Tibial nerve (tissue), 4 donors: ENCODE results near the gene PIGN. TPM values are rescaled to one million over a fixed set of nuclear protein-coding genes. Genes with fewer than 3 reads are reported as not detected.

ENCODE experiments used
- DNase-seq, 2 donors: peaks; one replicate each; pipeline ENCODE4 v3.0.0-alpha.2; 2019; ENCODE audit warnings: low spot score in 2 of 2
- H3K27ac ChIP-seq, 4 donors: fragments of 200-600 bp; sonication (generic) in 3 of 4; one replicate each; pipeline ENCODE4 v1.5.1; 2017 to 2019; ENCODE audit warnings: mild to moderate bottlenecking in 1 of 4
- H3K27me3 ChIP-seq, 2 donors: fragments of 200-600 bp; sonication (generic) in 1 of 2; one replicate each; pipeline versions ENCODE4 v1.5.1 to v1.6.0; 2017 to 2019
- H3K36me3 ChIP-seq, 3 donors: fragments of 200-600 bp; sonication (generic); one replicate each; pipeline ENCODE4 v1.5.1; 2018 to 2019
- H3K4me1 ChIP-seq, 4 donors: fragments of 200-600 bp; sonication (generic) in 3 of 4; one replicate each; pipeline ENCODE4 v1.5.1; 2017 to 2019
- H3K4me3 ChIP-seq, 4 donors: fragments of 200-600 bp; sonication (generic) in 3 of 4; one replicate each; pipeline ENCODE4 v1.5.1; 2017 to 2019; ENCODE audit warnings: mild to moderate bottlenecking in 1 of 4, moderate library complexity in 1 of 4
- H3K9me3 ChIP-seq, 4 donors: fragments of 200-600 bp; sonication (generic) in 3 of 4; one replicate each; pipeline ENCODE4 v1.5.1; 2017 to 2019
- EP300 ChIP-seq, 2 donors: sonication (generic); formaldehyde crosslinking; IDR thresholded peaks; one replicate each; pipeline ENCODE4 v1.6.1; 2017; ENCODE audit warnings: antibody characterized with exemption in 2 of 2, mild to moderate bottlenecking in 1 of 2
- POLR2A ChIP-seq, 2 donors: fragments of 450-650 bp; IDR thresholded peaks; one replicate each; pipeline ENCODE4 v1.6.1; 2017; ENCODE audit warnings: antibody characterized with exemption in 2 of 2, mild to moderate bottlenecking in 2 of 2, moderate library complexity in 2 of 2
- WGBS, 2 donors: methylation state at CpG; one replicate each; pipeline ENCODE4 v1.1.5; 2018; 5-methylcytosine and 5-hydroxymethylcytosine counted together
- total RNA-seq, 4 donors: library from RNA; depleted of rRNA; stranded (reverse); fragments of >200 nt; gene quantifications; one replicate each; pipeline ENCODE4 v1.1.0, GENCODE V29; 2016
- TF ChIP-seq, protein P1 (sequence below), 5 experiments: fragments of 200-600 bp in 3 of 5; fragments of 450-650 bp in 2 of 5; sonication (generic) in 3 of 5; IDR thresholded peaks; one replicate each; pipeline ENCODE4 v1.5.1; 2016 to 2019; ENCODE audit warnings: antibody characterized with exemption in 5 of 5, mild to moderate bottlenecking in 3 of 5, moderate library complexity in 2 of 5

Gene PIGN
- total RNA-seq, 4 donors from 2014 or later = 24.9 to 40.0 (median 32.5) TPM

GRCh38 chr18:62214790-62215189 is 27.9 kb upstream of the PIGN start:
- H3K27ac ChIP-seq = no peak overlapping the region
- H3K36me3 ChIP-seq = peaks cover 0 to 26% (median 3%) of the 10 kb centered on the region in 3 donors
- 79 to 84% methylated on average over 1 of the region's 1 CpG for WGBS, 2 donors
- H3K27me3 ChIP-seq = no peaks in the 10 kb centered on the region
- DNase-seq = no peak
- H3K4me1 ChIP-seq = no peaks in the 10 kb centered on the region
- peaks cover 0 to under 1% (median 0%) of the 10 kb centered on the region in 4 donors for H3K9me3 ChIP-seq
- no peak for TF ChIP-seq POLR2A (IDR thresholded peaks at IDR 0.05)
- TF ChIP-seq, protein P1, sequence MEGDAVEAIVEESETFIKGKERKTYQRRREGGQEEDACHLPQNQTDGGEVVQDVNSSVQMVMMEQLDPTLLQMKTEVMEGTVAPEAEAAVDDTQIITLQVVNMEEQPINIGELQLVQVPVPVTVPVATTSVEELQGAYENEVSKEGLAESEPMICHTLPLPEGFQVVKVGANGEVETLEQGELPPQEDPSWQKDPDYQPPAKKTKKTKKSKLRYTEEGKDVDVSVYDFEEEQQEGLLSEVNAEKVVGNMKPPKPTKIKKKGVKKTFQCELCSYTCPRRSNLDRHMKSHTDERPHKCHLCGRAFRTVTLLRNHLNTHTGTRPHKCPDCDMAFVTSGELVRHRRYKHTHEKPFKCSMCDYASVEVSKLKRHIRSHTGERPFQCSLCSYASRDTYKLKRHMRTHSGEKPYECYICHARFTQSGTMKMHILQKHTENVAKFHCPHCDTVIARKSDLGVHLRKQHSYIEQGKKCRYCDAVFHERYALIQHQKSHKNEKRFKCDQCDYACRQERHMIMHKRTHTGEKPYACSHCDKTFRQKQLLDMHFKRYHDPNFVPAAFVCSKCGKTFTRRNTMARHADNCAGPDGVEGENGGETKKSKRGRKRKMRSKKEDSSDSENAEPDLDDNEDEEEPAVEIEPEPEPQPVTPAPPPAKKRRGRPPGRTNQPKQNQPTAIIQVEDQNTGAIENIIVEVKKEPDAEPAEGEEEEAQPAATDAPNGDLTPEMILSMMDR (IDR thresholded peaks at IDR 0.05) = no peak
- TF ChIP-seq EP300 (IDR thresholded peaks at IDR 0.05) = no peak
- H3K4me3 ChIP-seq = no peak overlapping the region

GRCh38 chr18:62211325-62211828 is 24.5 kb upstream of the PIGN start:
- TF ChIP-seq POLR2A (IDR thresholded peaks at IDR 0.05) (no peak), EP300 (IDR thresholded peaks at IDR 0.05) (no peak)
- TF ChIP-seq, protein P1 (IDR thresholded peaks at IDR 0.05) = no peak
- peaks cover 0 to 26% (median 3%) of the 10 kb centered on the region in 3 donors for H3K36me3 ChIP-seq
- DNase-seq = no peak
- H3K9me3 ChIP-seq = peaks cover 0 to 3% (median 0%) of the 10 kb centered on the region in 4 donors
- no peak overlapping the region for H3K27ac ChIP-seq
- peaks cover 0 to 4% (median 0%) of the 10 kb centered on the region in 4 donors for H3K4me1 ChIP-seq
- no peaks in the 10 kb centered on the region for H3K27me3 ChIP-seq
- H3K4me3 ChIP-seq = no peak overlapping the region

DNA sequence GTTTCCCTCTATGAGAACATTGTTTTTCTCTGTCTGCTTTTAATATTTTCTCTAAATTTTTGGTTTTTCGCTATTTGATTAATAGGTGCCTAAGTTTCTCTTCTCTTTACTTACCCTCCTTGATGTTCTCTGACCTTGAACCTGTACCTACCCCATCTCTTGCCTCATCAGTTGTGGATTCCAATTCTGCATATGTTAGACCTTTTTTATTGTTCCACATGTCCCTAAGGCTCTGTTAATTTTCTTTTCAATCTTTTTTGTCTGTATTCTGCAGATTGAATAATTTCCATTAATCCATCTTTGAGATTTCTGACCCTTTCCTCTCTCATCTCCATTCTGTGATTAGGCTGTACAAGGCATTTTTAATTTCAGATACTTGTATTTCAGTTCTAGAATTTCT is 23.3 kb upstream of the PIGN start:
- DNase-seq = no peak
- Histone ChIP-seq H3K9me3 (peaks cover 0 to 3% (median 0%) of the 10 kb centered on the region in 4 donors), H3K27ac (no peak overlapping the region), H3K4me1 (peaks cover 0 to 4% (median 0%) of the 10 kb centered on the region in 4 donors), H3K27me3 (no peaks in the 10 kb centered on the region), H3K4me3 (no peak overlapping the region), H3K36me3 (peaks cover 0 to 24% (median 3%) of the 10 kb centered on the region in 3 donors)
- TF ChIP-seq, protein P1 (IDR thresholded peaks at IDR 0.05) = no peak
- TF ChIP-seq EP300 (IDR thresholded peaks at IDR 0.05) (no peak), POLR2A (IDR thresholded peaks at IDR 0.05) (no peak)
- 100% methylated on average over 1 of the region's 1 CpG for WGBS, 2 donors

GRCh38 chr18:62209046-62209445 is 22.2 kb upstream of the PIGN start:
- H3K27ac ChIP-seq = no peak overlapping the region
- peaks cover 0 to 4% (median 0%) of the 10 kb centered on the region in 4 donors for H3K4me1 ChIP-seq
- no peak for DNase-seq
- H3K27me3 ChIP-seq = no peaks in the 10 kb centered on the region
- TF ChIP-seq POLR2A (IDR thresholded peaks at IDR 0.05) (no peak), EP300 (IDR thresholded peaks at IDR 0.05) (no peak)
- TF ChIP-seq, protein P1 (IDR thresholded peaks at IDR 0.05) = no peak
- peaks cover 0 to 3% (median 0%) of the 10 kb centered on the region in 4 donors for H3K9me3 ChIP-seq
- no peak overlapping the region for H3K4me3 ChIP-seq
- peaks cover 0 to 13% (median 3%) of the 10 kb centered on the region in 3 donors for H3K36me3 ChIP-seq

GRCh38 chr18:62206593-62206992 is 19.7 kb upstream of the PIGN start:
- H3K27me3 ChIP-seq = no peaks in the 10 kb centered on the region
- WGBS, 2 donors = 90 to 95% methylated on average over 4 of the region's 4 CpGs

More at GRCh38 chr18:62206593-62206992, 19.7 kb upstream of the PIGN start:
- DNase-seq = no peak
- Histone ChIP-seq H3K4me3 (no peak overlapping the region), H3K4me1 (peaks cover 0 to 4% (median 0%) of the 10 kb centered on the region in 4 donors), H3K36me3 (peaks cover 0 to 2% (median 0%) of the 10 kb centered on the region in 3 donors), H3K27ac (no peak overlapping the region), H3K9me3 (peaks cover 0 to 3% (median 0%) of the 10 kb centered on the region in 4 donors)
- TF ChIP-seq POLR2A (IDR thresholded peaks at IDR 0.05) (no peak), EP300 (IDR thresholded peaks at IDR 0.05) (no peak)
- TF ChIP-seq, protein P1 (IDR thresholded peaks at IDR 0.05) = no peak
